Liver (tissue), 9 donors: ENCODE results near the gene SLCO2A1. TPM values are rescaled to one million over a fixed set of nuclear protein-coding genes. Genes with fewer than 3 reads are reported as not detected.

Experiments
- DNase-seq: peaks from one replicate; pipeline ENCODE4 v3.0.0-alpha.2; 2017; ENCODE audit warnings: low spot score
- H3K27ac ChIP-seq, 2 donors: one replicate each; pipeline ENCODE4 v1.7.0; 2013; ENCODE audit warnings: inconsistent platforms in 2 of 2, low read length in 2 of 2, control low read depth in 1 of 2, low read depth in 1 of 2, mild to moderate bottlenecking in 1 of 2
- H3K27me3 ChIP-seq, 4 donors: one replicate each; pipeline versions ENCODE4 v1.6.1 to v1.7.0; 2013; ENCODE audit warnings: low read length in 3 of 4, inconsistent platforms in 1 of 4, mild to moderate bottlenecking in 1 of 4, moderate library complexity in 1 of 4; ENCODE audit not compliant: control insufficient read depth in 4 of 4, insufficient read depth in 4 of 4
- H3K36me3 ChIP-seq, 4 donors: one replicate each; pipeline versions ENCODE4 v1.6.1 to v1.7.0; 2013; ENCODE audit warnings: low read length in 3 of 4, mild to moderate bottlenecking in 3 of 4, low read depth in 1 of 4, moderate library complexity in 1 of 4; ENCODE audit not compliant: control insufficient read depth in 4 of 4, insufficient read depth in 3 of 4
- H3K4me1 ChIP-seq, 4 donors: one replicate each; pipeline versions ENCODE4 v1.6.1 to v1.7.0; 2013; ENCODE audit warnings: low read length in 3 of 4, mild to moderate bottlenecking in 3 of 4, moderate library complexity in 1 of 4; ENCODE audit not compliant: control insufficient read depth in 4 of 4, insufficient read depth in 4 of 4
- H3K4me3 ChIP-seq, 3 donors: one replicate each; pipeline versions ENCODE4 v1.6.1 to v1.7.0; 2013; ENCODE audit warnings: low read length in 3 of 3, control low read depth in 1 of 3, low read depth in 1 of 3, mild to moderate bottlenecking in 1 of 3
- H3K9ac ChIP-seq, 2 donors: one replicate each; pipeline ENCODE4 v1.7.0; 2013; ENCODE audit warnings: low read length in 2 of 2, mild to moderate bottlenecking in 2 of 2, moderate library complexity in 2 of 2, control low read depth in 1 of 2, low read depth in 1 of 2
- H3K9me3 ChIP-seq, 4 donors: one replicate each; pipeline versions ENCODE4 v1.6.1 to v1.7.0; 2013; ENCODE audit warnings: low read length in 3 of 4; ENCODE audit not compliant: control insufficient read depth in 4 of 4
- EGR1 ChIP-seq, 2 donors: IDR thresholded peaks; 2 replicates each; pipeline ENCODE4 v1.6.1; 2016 to 2018; ENCODE audit warnings: antibody characterized with exemption in 2 of 2, low read depth in 2 of 2
- FOXA1 ChIP-seq: IDR thresholded peaks from 2 replicates; pipeline ENCODE4 v1.6.1; 2016; ENCODE audit warnings: antibody characterized with exemption
- FOXA2 ChIP-seq: IDR thresholded peaks from 2 replicates; pipeline ENCODE4 v1.6.1; 2016; ENCODE audit warnings: antibody characterized with exemption
- GABPA ChIP-seq, 2 donors: IDR thresholded peaks in 1 of 2; conservative IDR thresholded peaks in 1 of 2; 2 replicates each; pipeline ENCODE4 v1.6.1; 2016; ENCODE audit warnings: antibody characterized with exemption in 2 of 2, mild to moderate bottlenecking in 1 of 2, moderate library complexity in 1 of 2
- HNF4A ChIP-seq, 2 donors: conservative IDR thresholded peaks; 2 replicates each; pipeline ENCODE4 v1.6.1; 2016; ENCODE audit warnings: antibody characterized with exemption in 2 of 2, mild to moderate bottlenecking in 2 of 2
- HNF4G ChIP-seq: IDR thresholded peaks from 2 replicates; pipeline ENCODE4 v1.6.1; 2016; ENCODE audit warnings: antibody characterized with exemption
- JUND ChIP-seq, 2 donors: IDR thresholded peaks; 2 replicates each; pipeline ENCODE4 v1.6.1; 2016; ENCODE audit warnings: antibody characterized with exemption in 2 of 2
- NR2F2 ChIP-seq: IDR thresholded peaks from 2 replicates; pipeline ENCODE4 v1.6.1; 2016; ENCODE audit warnings: antibody characterized with exemption
- RAD21 ChIP-seq, 2 donors: IDR thresholded peaks; 2 replicates each; pipeline ENCODE4 v1.6.1; 2016; ENCODE audit warnings: antibody characterized with exemption in 2 of 2, mild to moderate bottlenecking in 2 of 2
- SP1 ChIP-seq: IDR thresholded peaks from 2 replicates; pipeline ENCODE4 v1.6.1; 2018; ENCODE audit warnings: antibody characterized with exemption, mild to moderate bottlenecking
- YY1 ChIP-seq: IDR thresholded peaks from 2 replicates; pipeline ENCODE4 v1.6.1; 2016; ENCODE audit warnings: antibody characterized with exemption, mild to moderate bottlenecking
- WGBS: extraction: QIAGEN DNeasy Blood & Tissue Kit; methylation state at CpG from one replicate; pipeline ENCODE4 v1.1.7; 2013; 5-methylcytosine and 5-hydroxymethylcytosine counted together
- polyA plus RNA-seq, 2 donors: library from polyadenylated mRNA; stranded (reverse) in 1 of 2; unstranded in 1 of 2; fragments of 200-250 nt in 1 of 2; fragments of >200 nt in 1 of 2; fragmentation: Nextera tagmentation in 1 of 2; extraction: Ambion mirVana in 1 of 2; gene quantifications; one replicate each; pipeline versions ENCODE4 v1.2.1 to v1.2.3, GENCODE V29; 2013 to 2015
- total RNA-seq, 2 donors: library from RNA; depleted of rRNA; stranded (reverse); fragments of >200 nt; gene quantifications; one replicate each; pipeline ENCODE4 v1.2.3, GENCODE V29; 2014
- TF ChIP-seq, protein P1 (sequence below): fragments of 150-350 bp; IDR thresholded peaks from 2 replicates; pipeline ENCODE4 v1.5.1; 2017; ENCODE audit warnings: improper control_type of control experiment, low read depth, low read length; ENCODE audit not compliant: missing input control
- TF ChIP-seq, protein P2 (sequence below): IDR thresholded peaks from 2 replicates; pipeline ENCODE4 v1.6.1; 2016; ENCODE audit warnings: antibody characterized with exemption, mild to moderate bottlenecking
- TF ChIP-seq, protein P3 (sequence below): IDR thresholded peaks from 2 replicates; pipeline ENCODE4 v1.6.1; 2016; ENCODE audit warnings: antibody characterized with exemption
- TF ChIP-seq, protein P4 (sequence below): IDR thresholded peaks from 2 replicates; pipeline ENCODE4 v1.6.1; 2016; ENCODE audit warnings: antibody characterized with exemption
- TF ChIP-seq, protein P5 (sequence below): IDR thresholded peaks from 2 replicates; pipeline ENCODE4 v1.6.1; 2016; ENCODE audit warnings: antibody characterized with exemption
- donor health status: healthy.
- donor health status: healthy.
- donor health status: healthy.
- donor health status: healthy.
- donor health status: healthy.

Gene SLCO2A1
- total and polyA plus RNA-seq, 4 donors = 0.56 to 3.1 (median 2.2) TPM

DNA sequence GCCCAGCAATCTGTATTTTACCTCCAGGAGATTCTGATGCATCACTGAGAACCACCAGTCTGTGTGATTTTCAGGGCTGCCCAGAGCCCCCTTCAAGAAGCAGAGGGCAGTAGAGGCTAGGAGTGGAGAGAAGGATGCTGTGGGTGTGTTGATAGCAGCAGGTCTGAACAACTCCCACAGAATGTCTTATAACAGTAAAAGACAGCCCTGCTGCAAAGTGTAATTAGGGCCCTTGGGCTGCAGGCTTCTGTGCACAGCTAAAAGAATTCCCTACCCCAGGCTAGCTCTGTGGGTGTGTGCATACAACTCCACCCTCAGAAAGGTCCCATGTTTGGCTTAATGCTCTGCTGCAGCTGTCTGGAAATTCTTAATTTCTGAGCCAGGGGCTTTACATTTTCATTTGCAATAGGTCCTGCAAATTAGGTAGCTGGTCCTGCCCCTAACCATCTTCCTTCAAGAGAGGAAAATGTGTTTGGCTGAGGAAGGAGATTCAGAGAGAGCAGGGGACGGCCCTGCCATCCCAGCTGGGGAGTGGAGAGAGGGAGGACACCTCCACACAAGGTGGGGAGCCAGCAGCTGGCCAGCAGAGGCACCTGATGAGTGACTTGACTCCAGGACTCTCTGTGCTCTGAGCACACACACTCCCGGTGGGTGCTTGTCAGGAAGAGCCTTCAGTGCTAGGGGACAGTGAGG is 90.8 kb downstream of the SLCO2A1 start:
- H3K27me3 ChIP-seq = no peaks in the 10 kb centered on the region
- H3K27ac ChIP-seq = no peak overlapping the region
- no peaks in the 10 kb centered on the region for H3K36me3 ChIP-seq
- peak; percentile 28 for DNase-seq
- no peak overlapping the region for H3K9ac ChIP-seq
- 91% methylated on average over 2 of the region's 2 CpGs for WGBS
- H3K9me3 ChIP-seq = no peaks in the 10 kb centered on the region
- no peak for TF ChIP-seq YY1
- no peak for TF ChIP-seq HNF4A (conservative IDR thresholded peaks at IDR 0.05)
- TF ChIP-seq, protein P1, sequence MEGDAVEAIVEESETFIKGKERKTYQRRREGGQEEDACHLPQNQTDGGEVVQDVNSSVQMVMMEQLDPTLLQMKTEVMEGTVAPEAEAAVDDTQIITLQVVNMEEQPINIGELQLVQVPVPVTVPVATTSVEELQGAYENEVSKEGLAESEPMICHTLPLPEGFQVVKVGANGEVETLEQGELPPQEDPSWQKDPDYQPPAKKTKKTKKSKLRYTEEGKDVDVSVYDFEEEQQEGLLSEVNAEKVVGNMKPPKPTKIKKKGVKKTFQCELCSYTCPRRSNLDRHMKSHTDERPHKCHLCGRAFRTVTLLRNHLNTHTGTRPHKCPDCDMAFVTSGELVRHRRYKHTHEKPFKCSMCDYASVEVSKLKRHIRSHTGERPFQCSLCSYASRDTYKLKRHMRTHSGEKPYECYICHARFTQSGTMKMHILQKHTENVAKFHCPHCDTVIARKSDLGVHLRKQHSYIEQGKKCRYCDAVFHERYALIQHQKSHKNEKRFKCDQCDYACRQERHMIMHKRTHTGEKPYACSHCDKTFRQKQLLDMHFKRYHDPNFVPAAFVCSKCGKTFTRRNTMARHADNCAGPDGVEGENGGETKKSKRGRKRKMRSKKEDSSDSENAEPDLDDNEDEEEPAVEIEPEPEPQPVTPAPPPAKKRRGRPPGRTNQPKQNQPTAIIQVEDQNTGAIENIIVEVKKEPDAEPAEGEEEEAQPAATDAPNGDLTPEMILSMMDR = no peak
- TF ChIP-seq HNF4G = no peak
- TF ChIP-seq EGR1 (IDR thresholded peaks at IDR 0.05; ENCODE audit: low read depth in 2 of 2) = no peak
- TF ChIP-seq, protein P2, sequence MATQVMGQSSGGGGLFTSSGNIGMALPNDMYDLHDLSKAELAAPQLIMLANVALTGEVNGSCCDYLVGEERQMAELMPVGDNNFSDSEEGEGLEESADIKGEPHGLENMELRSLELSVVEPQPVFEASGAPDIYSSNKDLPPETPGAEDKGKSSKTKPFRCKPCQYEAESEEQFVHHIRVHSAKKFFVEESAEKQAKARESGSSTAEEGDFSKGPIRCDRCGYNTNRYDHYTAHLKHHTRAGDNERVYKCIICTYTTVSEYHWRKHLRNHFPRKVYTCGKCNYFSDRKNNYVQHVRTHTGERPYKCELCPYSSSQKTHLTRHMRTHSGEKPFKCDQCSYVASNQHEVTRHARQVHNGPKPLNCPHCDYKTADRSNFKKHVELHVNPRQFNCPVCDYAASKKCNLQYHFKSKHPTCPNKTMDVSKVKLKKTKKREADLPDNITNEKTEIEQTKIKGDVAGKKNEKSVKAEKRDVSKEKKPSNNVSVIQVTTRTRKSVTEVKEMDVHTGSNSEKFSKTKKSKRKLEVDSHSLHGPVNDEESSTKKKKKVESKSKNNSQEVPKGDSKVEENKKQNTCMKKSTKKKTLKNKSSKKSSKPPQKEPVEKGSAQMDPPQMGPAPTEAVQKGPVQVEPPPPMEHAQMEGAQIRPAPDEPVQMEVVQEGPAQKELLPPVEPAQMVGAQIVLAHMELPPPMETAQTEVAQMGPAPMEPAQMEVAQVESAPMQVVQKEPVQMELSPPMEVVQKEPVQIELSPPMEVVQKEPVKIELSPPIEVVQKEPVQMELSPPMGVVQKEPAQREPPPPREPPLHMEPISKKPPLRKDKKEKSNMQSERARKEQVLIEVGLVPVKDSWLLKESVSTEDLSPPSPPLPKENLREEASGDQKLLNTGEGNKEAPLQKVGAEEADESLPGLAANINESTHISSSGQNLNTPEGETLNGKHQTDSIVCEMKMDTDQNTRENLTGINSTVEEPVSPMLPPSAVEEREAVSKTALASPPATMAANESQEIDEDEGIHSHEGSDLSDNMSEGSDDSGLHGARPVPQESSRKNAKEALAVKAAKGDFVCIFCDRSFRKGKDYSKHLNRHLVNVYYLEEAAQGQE = no peak
- TF ChIP-seq RAD21 (IDR thresholded peaks at IDR 0.05) = peak in 1 of 2 donors; percentile 22
- no peak overlapping the region for H3K4me3 ChIP-seq
- peaks cover 0 to 3% (median 0%) of the 10 kb centered on the region in 4 donors for H3K4me1 ChIP-seq

DNA sequence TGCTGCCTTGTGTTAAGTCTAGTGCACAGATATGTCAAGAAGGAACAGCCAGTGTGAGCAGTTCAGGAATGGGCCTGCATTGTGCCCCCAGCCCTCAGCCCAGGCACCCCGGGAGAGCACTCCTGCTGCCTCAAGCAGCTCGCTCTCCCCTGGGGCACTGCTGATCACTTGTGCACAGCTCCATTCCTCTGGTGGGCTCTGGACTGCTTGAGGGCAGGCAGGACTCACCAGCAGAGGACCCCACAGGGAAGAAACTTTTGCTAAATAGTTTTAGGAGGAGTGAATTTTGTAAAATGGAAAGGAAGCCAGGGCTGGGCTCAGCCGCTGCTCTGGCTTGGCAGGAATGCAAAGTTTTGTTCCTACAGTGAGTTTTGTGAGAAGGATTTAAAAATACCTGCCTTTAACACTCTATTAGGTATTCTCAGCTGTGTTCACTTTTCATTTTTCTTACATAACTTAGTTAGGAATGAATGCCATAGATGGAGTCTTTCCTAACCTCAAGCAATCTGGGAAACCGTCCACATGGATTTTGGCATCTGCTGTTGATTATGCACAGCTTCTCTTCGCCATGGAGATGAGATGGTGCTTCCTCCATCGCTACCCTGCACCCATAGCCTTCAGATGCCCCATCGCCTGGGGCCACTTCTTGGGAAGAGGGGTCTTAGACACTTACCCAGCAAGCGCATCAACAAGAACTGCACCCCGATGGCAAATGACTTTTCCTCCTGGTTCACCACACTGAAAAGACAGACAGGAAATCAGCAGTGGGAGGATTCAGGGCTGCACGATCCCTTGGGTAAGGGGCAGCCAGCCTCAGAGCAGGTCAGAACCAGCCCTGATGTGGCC is 91.7 kb downstream of the SLCO2A1 start:
- 80% methylated on average over 10 of the region's 10 CpGs for WGBS
- H3K27me3 ChIP-seq = no peaks in the 10 kb centered on the region
- H3K4me3 ChIP-seq = no peak overlapping the region
- H3K9ac ChIP-seq = no peak overlapping the region
- peak; percentile 20 for DNase-seq
- H3K4me1 ChIP-seq = peaks cover 0 to 3% (median 0%) of the 10 kb centered on the region in 4 donors
- no peaks in the 10 kb centered on the region for H3K36me3 ChIP-seq
- H3K27ac ChIP-seq = no peak overlapping the region
- H3K9me3 ChIP-seq = no peaks in the 10 kb centered on the region
- TF ChIP-seq, protein P3, sequence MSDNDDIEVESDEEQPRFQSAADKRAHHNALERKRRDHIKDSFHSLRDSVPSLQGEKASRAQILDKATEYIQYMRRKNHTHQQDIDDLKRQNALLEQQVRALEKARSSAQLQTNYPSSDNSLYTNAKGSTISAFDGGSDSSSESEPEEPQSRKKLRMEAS = no peak
- TF ChIP-seq SP1 = no peak
- no peak for TF ChIP-seq HNF4A (conservative IDR thresholded peaks at IDR 0.05)
- TF ChIP-seq, protein P4, sequence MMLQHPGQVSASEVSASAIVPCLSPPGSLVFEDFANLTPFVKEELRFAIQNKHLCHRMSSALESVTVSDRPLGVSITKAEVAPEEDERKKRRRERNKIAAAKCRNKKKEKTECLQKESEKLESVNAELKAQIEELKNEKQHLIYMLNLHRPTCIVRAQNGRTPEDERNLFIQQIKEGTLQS = no peak
- TF ChIP-seq, protein P1 = no peak
- no peak for TF ChIP-seq JUND (IDR thresholded peaks at IDR 0.05)
- no peak for TF ChIP-seq HNF4G
- no peak for TF ChIP-seq FOXA1
- no peak for TF ChIP-seq EGR1 (IDR thresholded peaks at IDR 0.05; ENCODE audit: low read depth in 2 of 2)
- TF ChIP-seq, protein P5, sequence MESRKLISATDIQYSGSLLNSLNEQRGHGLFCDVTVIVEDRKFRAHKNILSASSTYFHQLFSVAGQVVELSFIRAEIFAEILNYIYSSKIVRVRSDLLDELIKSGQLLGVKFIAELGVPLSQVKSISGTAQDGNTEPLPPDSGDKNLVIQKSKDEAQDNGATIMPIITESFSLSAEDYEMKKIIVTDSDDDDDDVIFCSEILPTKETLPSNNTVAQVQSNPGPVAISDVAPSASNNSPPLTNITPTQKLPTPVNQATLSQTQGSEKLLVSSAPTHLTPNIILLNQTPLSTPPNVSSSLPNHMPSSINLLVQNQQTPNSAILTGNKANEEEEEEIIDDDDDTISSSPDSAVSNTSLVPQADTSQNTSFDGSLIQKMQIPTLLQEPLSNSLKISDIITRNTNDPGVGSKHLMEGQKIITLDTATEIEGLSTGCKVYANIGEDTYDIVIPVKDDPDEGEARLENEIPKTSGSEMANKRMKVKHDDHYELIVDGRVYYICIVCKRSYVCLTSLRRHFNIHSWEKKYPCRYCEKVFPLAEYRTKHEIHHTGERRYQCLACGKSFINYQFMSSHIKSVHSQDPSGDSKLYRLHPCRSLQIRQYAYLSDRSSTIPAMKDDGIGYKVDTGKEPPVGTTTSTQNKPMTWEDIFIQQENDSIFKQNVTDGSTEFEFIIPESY = no peak
- no peak for TF ChIP-seq NR2F2
- no peak for TF ChIP-seq GABPA (IDR thresholded peaks at IDR 0.05 in 1 of 2, conservative IDR thresholded peaks at IDR 0.05 in 1 of 2)
- TF ChIP-seq RAD21 (IDR thresholded peaks at IDR 0.05) = no peak
- no peak for TF ChIP-seq FOXA2
